HG03457 (cell line): Measurements from ENCODE around the gene GPR143.
"Not testable (repeated sequence)": the region's sequence is repeated elsewhere in the genome, so short reads cannot be mapped to it uniquely, and the experiment has no call there.

Experiments used
- ATAC-seq: cut with Tn5 transposase; IDR thresholded peaks from one replicate; pipeline ENCODE4 v1.9.1; 2021; ENCODE audit warnings: moderate number of reproducible peaks; ENCODE audit not compliant: unreplicated experiment

Gene GPR143

DNA sequence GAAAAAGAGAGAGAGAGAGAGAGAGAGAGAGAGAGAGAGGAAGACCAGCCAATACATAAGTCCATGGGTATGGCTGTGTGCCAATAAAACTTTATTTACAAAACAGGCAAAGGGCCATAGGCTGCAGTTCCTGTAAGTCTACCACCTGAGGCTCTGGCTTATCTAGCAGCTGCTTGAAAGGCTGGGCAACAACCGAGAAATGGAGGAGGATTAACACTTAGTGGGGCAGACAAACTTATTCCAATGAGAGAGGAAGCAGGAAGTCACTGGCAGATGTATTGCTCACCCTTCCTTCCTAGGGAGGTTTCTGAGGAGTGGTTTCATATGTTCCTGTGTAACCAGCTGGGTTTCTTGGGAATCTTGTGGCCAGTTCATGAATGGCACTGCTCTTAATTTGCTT, 4.7 kb upstream of the GPR143 start:
- ATAC-seq, result no peak

DNA sequence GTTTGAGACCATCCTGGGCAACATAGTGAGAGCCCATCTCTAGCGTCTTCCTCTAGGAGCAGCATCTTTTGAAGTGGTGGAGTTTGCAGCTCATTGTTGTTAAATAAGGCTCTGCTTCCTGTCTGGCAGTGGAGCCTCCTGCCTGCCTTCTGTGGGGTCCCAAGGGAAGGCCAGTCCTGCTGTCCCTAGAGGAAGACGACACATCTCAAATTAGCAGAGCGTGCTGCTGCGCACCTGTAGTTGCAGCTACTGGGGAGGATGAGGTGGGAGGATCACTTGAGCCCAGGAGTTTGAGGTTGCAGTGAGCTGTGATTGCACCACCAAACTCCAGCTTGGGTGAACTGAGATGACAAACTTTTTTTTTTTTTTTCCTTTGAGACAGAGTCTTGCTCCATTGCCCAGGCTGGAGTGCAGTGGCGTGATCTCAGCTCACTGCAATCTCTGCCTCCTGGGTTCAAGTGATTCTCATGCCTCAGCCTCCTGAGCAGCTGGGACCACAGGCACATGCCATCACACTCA, 2.7 kb upstream of the GPR143 start:
- not testable (repeated sequence) for ATAC-seq

DNA sequence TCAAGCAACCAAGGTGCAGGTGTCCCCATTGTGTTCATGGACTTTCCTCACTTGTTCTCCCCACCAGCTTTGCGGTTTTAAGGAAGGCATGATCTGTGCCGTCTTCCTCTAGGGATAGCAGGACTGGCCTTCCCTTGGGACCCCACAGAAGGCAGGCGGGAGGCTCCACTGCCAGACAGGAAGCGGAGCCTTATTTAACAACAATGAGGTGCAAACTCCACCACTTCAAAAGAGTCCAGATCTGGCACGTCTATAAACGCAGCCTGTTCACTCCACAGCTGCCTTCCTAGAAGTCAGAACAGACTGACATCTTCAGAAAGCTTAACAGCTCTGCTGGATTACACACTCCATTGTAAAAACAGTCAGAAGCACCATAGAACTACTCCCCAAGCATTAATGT, 1.7 kb upstream of the GPR143 start:
- no peak for ATAC-seq

DNA sequence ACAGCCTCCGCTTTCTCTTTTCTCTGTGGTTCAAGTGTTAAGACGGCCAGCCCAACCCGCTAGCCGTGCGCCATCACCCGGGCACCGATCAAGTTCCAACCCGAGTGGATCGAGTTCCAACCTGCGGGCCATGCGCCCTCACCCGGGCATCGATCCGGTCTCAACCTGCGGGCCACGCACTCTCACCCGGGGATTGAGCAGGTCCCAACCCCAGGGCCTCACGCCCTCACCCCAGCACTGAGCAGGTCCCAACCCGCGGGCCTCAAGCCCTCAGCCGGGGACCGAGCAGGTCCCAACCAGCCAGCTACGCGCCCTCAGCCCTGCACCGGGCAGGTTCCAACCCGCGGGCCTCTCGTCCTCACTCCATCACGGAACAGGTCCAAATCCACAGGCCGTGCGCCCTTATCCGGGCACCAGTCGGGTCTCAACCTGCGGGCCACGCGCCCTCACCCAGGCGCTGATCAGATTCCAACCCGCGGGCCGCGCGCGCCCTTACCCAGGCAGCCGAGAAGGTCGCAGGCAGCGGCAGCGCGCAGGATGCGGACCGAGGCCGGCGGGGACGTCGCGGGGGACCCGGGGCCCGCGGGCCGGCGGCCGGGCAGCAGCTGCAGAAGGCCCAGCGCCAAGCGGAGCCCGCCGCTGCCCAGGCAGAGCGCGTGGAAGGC, 443 bp downstream of the GPR143 start:
- ATAC-seq, result no peak

DNA sequence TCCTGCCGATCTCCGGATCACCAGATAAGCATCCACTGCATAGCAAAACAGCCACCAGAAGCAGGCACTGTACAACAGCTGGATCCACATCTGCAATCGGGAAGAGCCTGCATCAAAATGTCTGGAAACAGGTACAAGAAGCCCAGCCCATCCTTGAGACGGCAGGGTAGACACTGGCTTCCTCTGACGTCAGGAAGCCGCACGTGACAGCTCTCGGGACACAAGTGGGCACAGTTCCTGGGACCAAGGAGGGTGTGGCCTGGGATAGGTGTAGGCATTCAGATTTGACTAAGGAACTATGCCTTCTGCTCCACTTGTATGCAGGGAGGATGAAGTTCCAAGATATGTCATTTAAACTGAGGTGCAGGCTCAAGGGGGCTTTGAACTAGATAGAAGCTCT, 6.3 kb downstream of the GPR143 start:
- no peak for ATAC-seq

DNA sequence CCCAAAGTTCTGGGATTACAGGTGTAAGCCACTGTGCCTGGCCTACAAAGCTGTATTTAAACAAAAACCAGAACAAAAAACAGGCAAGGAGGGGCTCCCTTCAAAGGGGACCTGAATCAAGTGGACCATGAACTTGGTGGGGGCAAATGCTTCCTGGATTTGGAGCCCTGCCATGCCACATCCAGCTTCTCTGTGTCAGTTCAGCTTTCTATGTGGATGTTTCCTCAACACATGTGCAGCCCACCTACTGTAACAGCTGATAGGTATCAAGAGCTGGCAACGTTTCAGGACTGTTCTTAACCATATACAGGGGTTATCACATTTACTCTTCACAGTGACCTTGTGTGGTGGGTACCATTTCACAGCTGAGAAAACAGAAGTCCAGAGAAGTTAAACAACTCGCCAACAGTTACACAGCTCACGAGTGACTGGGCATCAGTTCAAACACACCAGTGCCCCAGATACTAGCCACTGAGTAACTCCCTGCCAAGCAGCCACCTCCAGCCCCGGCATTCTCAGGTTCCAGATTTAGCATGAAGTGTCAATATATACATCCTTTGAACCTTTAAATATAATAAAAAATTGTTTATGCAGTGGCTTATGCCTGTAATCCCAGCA, 7.5 kb downstream of the GPR143 start:
- no peak for ATAC-seq

DNA sequence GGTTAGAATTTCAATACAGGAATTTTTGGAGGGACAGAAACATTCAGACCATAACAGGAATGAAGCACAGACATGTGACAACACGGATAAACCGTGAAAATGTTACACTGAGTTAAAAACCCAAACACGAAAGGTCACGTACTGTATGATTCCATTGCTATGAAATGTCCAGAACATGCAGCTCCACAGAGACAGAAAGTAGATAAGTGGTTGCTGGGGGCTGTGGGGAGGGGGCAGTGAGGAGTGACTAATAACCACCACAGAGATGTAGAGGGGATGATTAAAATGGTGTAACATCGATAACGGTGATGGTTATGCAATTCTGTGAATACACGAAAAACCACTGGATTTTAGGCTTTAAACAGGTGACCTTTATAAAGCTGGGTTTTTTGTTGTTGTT, 8.3 kb downstream of the GPR143 start:
- ATAC-seq, result no peak

DNA sequence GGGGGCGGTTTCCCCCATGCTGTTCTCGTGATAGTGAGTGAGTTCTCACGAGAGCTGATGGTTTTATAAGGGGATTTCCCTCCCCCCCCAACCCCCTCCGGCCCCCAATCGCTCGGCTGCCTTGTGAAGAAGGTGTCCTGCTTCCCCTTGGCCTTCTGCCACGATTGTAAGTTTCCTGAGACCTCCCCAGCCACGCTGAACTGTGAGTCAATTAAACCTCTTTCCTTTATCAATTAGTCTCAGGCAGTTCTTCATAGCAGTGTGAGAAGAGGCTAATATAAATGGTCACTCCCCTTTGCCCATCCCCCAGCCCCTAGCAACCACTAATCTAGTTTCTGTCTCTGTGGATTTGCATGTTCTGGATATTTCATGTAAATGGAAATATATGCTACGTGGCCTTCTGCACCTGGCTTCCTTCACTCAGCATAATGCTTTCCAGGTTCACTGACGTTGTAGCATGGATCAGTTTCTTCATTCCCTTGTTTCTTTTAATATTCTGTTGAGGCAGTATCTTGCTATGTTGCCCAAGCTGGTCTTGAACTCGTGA, 16.4 kb downstream of the GPR143 start:
- no peak for ATAC-seq

DNA sequence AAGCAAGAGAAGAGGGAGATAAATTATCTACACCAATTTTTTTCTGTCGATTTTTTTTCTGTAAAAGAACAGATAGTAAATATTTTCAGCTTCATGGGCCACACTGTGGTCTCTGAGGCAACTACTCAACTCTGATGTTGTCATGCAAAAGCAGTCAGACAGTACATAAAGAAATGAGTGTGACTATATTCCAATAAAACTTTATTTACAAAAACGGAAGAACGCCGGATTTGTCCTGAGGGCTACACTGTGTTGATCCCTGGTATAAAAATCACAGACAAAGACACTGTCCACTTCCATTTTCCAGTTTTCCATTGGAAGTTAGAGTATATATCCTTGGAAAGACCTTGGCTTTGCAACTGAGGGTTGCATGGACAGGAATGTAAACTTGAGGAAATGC, 18.0 kb downstream of the GPR143 start:
- no peak for ATAC-seq

DNA sequence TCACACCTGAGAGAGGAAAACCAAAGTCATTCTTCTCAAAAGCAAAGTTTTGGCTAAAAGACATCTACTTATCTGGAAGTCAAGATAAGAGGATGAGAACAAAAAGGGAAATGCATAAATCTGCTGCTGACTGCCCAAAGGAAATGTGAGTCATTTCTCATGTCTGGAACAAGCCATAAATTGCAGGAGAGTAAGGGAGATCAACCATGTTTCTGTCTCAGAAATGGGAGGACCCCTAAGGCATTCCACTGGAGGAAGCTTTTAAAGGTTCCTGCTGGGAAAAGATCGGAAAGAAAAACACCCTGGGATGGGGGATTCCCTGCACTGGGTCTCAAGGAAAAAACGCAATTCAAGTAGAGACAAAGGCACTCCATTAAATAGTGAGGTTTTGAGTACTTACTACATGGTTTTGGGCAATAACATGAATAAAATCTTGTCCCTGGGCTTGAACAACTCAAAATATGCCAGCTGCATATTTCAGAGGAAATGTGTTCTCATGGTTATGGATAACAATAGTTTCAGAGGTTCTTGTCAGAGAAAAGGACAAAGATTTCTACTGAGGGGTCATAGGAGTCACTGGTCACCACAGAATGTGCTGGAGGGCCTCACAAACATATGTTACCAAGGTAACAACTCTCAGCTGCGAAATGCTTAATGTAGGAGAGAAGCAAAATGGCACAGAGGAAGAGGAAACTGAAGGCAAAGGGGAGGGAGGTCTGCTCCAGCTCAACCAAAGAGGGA, 19.3 kb downstream of the GPR143 start:
- ATAC-seq, result no peak

DNA sequence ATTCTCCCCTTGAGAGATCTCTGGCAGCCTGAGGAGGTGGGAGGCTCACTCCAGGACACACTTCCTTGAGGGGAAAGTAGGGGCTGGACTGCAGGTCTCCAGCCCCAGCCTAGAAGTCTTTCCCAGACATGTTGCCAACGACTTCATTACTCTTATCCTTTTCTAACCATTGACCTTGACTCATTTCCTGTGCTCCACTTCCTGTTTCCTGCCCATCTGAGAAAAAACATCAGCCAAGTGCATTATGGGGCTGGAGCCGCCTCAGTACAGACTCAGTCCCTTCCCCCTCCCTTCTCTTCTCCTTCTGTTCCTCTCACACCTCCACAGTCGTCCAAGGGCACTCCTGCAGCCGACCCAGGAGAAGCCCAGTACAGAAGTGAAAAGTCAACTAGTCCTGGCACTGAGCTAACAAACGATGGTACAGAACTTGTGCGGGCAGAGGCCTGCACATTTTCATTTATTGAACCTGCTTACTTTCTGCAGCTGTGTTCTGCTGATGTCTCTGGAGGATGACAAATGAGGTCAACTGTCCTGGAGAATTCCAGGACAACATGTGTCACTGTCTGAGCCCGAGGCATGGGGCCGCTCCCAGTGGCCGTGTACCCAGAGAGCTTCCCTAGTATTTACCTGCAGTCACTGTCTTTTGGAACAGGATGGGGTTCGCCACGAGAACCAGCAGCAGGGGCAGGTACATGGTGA, 20.1 kb downstream of the GPR143 start:
- ATAC-seq, result no peak

DNA sequence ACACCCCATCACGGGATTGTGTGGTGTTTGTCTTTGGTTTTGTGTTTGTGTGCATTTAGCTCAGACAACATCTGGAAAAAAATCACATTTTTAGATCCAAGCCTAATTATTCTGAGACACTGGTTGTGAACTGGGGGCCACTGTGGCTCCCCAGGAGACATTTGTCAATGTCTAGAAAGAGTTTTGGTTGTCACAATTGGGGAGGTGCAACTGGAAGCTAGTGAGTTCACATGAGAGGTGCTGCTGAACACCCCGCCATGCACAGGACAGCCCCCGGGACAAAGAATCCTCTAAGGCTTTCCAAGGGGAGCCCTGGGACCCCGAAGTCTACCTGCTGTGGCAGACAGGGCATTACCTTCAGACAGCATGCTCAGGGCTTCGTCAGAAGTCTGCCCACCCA, 26.5 kb downstream of the GPR143 start:
- ATAC-seq, result no peak

DNA sequence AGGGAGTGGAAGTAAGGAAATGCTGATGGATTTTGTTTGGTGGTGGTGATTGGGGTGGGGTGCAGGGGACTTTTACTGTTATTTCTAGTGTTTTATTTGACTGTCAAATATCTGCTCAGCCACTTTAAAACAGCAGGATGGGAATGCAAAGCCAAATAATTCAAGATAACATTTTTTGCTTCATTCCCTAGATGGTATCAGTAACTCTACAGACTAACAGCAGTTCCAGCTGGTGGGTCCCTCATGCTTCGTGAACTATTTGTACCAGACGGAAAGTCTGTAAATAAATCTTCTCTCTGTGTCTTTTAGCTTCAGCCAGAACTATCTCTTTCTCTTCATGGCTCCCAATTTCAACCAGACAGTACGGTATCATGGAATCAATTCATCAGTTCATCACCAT, 27.5 kb downstream of the GPR143 start:
- ATAC-seq, result no peak

DNA sequence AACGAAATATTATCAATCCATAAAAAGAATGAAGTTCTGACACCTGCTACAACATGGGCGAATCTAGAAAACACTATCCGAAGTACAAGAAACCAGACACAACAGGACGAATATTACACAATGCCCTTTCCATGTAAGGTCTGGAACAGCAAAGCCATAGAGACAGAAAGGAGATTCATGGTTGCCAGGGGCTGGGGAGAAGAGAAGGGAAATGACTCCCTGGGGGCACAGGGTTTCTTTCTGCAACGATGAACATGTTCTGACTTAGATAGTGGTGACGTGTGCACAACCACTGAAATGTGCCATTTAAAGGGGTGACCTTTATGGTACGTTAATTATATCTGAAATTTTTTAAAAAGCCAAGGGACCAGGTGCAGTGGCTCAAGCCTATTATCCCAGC, 28.3 kb downstream of the GPR143 start:
- ATAC-seq, result no peak

DNA sequence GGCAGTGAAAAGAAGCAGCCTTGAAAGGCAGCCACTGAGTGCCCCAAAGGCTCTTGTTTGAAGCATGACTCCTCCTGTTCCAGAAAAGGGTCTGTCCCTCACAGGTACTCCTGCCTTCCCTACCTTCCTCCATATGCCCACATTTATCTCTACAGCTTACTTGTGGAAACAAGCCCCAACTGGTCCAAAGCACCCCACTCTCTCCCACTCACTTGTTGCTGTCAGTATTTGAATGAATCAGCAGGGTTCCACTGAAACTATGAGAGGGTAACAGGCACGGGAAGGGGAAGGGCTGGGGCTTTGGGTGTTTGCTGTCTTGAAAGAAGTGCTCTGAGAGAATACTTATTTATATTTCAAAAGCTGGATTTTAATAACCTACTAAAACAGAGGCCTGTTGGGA, 34.9 kb downstream of the GPR143 start:
- ATAC-seq, result no peak

DNA sequence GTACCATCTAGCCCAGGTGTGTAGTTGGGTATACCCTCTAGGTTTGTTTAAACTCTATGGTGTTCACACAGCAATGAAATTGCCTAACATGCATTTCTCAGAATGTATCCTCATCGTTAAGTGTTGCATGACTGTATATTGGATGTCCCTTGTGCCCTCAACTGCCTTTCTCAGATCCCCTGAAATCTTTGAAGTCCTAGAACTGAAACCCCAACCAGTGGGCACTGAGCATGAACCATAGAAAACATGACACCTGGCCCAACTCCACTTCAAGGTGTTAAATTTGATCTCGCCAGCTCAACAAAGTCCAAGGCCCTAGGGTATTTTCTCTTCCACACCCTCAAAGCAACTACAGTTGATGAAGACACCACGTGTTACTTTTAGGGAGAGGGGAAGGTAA, 35.6 kb downstream of the GPR143 start:
- no peak for ATAC-seq

DNA sequence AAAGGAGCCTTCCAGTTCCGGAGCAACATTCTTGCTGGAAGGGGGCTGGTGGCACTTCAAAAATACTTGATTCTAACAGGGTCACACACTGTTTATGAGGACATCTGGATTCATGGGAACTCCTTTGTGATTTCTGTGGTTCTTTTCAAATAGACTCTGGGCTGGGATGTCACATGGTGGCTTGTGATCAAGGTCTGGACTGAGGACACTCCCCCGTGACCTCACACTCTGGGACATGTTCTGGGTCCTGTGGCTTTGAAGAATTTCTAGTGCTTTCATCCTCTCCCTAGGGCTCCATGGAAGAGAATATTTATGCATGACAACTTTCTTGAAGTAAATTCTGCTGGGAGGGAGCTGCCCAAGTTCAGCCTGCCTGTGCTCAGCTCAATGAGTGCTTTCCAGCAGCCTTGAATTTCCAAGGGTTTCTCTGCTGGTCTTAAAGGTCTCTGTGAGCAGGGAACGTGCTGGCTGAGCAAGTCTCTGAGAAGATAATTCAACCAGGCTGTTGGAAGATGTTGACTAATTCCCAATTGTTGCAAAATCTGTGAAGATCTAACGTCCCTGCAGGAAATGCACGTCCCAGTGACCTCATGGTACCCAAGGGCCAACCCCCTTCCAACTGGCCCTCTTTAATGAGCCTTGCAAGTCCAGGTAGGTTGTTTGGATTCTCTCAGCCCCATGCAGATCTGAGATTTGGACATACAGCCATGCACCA, 36.3 kb downstream of the GPR143 start:
- ATAC-seq, result no peak

DNA sequence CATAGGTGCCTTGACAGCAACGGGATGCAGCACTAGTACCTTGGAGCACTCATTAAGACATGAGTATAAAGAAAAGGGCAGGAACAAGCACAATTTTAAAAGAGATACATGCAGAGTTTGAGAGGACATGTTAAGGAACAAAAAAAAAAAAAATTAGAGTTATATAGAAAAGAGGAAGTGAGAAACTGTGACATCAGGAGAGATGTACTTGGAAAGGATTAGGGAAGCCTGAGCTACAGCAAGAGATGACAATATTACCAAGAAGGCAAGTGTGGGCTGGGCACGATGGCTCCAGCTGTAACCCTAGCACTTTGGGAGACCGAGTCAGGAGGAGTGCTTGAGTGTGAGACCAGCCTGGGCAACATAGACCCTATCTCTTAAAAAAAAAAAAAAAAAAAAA, 37.4 kb downstream of the GPR143 start:
- ATAC-seq, result no peak

DNA sequence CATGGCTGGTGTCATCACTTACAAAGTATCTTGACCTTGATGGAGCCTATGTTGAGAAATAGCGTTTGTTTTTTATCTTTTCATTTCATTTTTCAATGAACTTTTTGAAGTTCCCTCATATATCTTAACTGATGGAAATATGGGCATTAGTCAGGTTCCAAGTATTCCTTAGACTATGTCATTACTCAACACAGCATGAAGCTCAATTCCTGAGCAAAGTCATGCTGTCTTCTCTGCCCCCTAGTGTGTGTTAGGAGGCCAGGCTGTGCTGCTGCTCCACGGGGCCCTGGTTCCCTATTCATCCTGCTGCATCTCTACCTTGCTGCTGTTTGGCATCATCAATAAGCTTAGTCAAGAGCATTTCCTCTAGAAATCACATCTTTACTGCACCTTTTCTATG, 40.9 kb downstream of the GPR143 start:
- ATAC-seq, result no peak

DNA sequence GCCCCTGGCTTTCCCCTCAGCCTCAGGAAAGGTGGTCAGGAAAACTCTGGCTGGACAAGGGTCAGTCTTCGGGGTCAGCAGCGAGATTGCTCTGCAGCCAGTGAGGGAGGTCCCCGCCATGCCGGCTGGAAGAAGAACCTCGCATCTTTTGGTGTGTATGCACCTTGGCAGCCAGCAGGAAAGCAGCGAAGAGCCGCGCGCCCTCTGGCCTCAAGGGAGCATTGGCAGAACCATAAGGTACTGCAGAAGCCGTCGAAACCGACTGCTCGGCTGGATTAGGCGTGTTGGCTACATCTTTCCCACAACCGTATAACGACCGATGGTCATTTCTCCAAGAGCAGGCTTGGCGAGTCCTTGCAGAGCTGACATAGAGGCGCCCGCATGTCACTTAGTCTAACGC, 48.3 kb downstream of the GPR143 start:
- ATAC-seq, result no peak

DNA sequence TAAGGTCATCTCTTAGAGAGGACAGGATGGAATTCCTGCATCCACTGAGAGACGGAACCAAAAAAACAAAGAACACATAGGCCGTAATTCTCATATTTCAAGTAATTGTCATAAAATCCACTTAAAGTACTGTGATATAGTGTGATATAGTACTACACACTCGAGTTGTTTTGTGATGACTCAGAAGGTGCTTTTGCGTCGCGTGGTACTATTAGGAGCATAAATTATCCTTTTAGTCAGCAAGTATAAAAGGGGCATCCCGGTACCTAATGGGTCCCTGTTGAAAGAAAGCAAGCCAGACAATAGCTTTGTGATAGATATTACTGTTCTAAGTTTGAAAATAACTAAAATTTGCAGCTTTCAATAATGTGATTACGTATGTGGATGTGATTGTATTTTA, 55.3 kb downstream of the GPR143 start:
- no peak for ATAC-seq
